Cerebellar nuclear complex (tissue), 1 donor: Measurements from ENCODE around the gene MEST.
"Not testable (repeated sequence)": the region's sequence is repeated elsewhere in the genome, so short reads cannot be mapped to it uniquely, and the experiment has no call there.

Experiments used
- DNase-seq, 2 experiments: peaks; one replicate each; lab custom pipeline; 2025; lab: John Stamatoyannopoulos, UW

The MEST gene, protein sequence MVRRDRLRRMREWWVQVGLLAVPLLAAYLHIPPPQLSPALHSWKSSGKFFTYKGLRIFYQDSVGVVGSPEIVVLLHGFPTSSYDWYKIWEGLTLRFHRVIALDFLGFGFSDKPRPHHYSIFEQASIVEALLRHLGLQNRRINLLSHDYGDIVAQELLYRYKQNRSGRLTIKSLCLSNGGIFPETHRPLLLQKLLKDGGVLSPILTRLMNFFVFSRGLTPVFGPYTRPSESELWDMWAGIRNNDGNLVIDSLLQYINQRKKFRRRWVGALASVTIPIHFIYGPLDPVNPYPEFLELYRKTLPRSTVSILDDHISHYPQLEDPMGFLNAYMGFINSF

GRCh38 chr7:130491841-130492522 is at the start of gene MEST:
Gene MEST (plus strand): TSS chr7:130492085. CDS start chr7:130492314, 229 bp downstream.
- no peak for DNase-seq

DNA sequence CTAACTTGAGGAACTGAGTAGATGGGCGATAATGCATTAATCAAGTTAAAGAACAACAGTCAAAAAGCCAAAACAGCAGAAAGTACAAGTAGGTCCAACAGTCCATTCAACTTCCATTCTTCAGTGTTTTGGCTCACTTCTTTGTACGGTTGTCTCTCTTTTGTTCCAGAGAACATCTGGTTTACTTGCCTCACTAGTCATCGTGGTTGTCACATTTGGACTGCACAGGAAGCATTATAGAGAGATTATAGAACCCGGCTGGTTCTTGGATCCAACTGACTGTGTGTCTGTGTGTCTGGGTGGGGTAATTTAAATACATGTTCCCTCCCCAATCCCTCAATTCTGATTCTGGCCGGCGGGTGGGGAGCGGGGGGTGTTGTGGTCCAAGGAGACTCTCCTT is 49.3 kb upstream of the MEST start:
- no peak for DNase-seq

DNA sequence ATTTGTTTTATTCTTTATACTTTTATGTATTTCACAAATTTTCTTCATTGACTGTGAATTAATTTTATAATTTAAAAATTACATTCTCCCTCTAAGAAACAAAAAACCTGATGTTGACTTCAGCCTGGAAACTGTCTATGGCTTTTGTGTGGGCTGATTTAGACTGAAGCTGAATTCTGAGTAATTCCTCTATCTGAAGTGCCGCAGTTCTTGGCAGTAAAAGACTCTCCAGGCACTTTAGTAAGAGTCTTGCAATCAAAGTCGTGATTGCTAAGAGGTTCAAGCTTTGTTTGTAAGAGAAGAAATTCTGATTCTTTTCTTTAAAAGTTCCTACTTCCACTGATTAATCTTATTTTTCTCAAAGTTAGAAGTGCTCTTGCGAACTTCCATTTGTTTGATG is 47.7 kb upstream of the MEST start:
- DNase-seq = no peak

GRCh38 chr7:130444751-130445407 is 47.0 kb upstream of the MEST start:
- DNase-seq = no peak

DNA sequence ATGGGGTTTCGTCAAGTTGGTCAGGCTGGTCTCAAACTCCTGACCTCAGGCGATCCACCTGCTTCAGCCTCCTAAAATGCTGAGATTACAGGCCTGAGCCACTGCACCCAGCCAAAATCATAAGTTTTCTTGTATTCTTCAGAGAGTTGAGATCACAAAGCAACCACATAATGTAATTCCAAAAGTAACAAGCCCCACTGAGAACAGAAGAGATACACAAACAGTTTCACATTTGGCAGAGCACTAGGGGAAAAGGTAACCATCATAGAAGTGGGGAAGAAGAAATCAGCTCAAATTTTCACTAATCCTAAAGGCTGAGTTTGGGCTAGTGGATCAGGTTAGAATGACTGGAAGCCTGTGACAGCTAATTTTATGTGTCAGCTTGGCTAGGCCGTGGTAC is 45.6 kb upstream of the MEST start:
- DNase-seq = no peak

GRCh38 chr7:130451344-130451743 is 40.5 kb upstream of the MEST start:
- not testable (repeated sequence) for DNase-seq

DNA sequence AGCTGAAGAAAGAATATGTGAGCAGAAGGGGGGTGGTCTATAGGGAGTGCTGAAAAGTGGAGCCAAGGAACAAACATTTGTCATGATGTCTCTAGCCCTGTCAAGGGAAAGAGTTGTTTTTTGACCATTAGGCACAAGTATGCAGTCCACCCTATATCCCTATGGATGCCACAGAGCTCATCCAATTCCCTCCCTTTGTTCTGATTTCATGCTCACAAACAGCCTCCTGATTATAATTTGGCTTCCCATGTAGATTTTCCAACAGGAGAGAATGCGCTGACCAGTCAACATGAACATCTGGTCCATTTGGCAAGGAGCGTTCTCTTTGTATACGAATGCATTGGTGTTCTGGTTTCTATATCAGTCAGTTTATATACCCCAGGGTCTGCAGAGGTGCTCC is 38.9 kb upstream of the MEST start:
- DNase-seq = no peak

DNA sequence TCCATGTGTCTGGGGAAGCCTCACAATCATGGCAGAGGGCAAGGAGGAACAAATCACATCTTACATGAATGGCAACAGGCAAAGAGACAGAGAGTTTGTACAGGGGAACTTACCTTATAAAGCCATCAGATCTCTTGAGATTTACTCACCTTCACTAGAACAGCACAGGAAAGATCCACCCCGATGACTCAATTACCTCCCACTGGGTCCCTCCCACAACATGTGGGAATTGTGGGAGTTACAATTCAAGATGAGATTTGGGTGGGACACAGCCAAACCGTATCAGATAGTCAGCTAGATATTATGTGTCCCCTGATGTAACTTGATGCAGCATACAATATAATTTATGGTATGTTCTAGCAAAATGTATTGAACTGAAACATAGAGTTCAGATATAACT is 36.9 kb upstream of the MEST start:
- no peak for DNase-seq

GRCh38 chr7:130458257-130458656 is 33.6 kb upstream of the MEST start:
- DNase-seq = no peak

GRCh38 chr7:130461272-130461671 is 30.6 kb upstream of the MEST start:
- no peak for DNase-seq

DNA sequence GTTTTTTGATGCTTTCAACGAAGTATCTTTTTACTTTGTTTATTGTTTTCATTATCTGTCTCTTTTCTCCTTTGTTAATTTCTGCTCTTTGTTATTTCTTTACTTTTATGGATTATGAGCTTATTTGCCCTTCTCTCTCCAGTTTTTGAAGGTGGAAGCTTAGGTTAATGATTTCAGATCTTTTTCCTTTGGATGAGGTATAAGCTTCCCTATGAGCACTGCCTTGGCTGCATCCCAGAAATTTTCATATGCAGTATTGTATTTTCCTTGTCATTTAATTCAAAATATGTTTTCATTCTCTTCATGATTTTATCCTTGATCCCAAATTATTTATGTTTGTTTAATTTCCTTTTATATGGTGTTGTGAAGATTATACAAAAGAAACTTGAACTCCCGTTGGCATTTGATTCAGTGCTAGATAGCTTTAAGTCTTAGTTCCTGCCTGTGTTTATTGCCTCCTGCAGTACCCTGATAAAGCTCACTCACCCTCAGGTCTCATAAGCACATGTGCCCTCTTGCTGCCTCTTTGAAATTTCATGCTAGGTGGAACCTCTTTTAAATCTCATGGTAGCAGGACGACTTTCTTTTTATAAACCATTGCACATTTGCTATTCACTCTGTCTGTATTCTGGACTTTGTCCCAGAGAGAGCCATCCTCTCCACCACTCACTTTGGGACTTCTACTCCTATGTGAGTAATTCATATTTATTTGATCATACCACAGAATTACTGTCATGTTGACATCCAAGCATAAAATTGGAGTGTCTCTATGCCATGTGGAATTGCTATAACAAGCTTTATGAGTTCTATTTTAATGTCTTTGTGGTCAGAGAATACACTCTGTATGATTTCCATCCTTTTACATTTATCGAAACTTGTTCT is 28.1 kb upstream of the MEST start:
- no peak for DNase-seq

DNA sequence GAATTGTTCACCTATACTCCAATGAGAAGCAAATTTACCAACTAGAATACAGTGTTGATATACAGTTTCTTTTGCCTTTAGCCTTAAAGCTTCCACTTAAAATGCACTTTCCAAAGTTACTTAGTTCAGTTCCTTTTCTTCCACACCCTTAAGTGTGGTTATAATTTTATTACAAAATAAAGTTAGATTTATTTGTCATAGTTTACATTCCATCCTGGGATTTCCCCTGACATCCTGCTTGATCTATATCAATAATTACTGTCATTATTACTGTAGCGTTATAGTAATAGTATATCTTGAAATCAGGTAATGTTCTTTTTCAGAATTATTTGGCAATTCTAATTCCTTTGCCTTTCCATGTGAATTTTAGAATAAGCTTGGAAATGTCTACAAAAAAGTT is 23.3 kb upstream of the MEST start:
- DNase-seq = no peak

DNA sequence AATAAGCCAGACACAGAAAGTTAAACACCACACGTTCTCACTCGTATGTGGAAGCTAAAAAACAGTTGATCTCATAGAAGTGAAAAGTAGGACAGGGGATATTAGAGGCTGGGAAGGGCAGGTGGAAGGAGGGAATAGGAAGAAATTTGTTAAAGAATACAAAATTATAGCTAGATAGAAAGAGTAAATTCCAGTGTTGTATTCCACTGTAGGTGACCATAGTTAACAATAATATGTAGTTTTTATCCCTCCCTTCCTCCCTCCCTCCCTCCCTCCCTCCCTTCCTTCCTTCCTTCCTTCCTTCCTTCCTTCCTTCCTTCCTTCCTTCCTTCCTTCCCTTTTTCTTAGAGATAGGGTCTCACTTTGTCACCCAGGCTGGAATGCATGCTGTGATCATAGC is 19.9 kb upstream of the MEST start:
- DNase-seq = no peak

- DNase-seq = no peak
Observed at GRCh38 chr7:130473289-130473688, 18.6 kb upstream of the MEST start.

DNA sequence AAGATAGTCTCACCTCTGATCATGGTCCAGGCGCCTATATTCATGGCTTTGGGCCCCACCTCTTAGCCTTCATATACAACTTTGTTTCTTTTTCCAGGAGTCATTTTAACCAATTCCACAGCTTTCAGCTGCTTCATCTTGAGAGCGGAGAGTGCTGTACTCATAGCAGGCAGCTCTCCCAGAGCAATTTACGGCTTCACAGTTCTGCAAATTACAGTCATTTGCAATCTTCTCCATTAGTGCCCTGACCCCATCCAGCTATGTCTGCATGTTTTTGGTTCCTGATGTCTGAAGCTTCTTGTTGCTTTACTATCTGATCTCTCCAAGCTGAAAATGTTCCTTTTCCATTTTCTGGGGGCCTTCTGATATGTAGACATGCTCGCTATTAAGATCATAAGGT is 18.0 kb upstream of the MEST start:
- no peak for DNase-seq

DNA sequence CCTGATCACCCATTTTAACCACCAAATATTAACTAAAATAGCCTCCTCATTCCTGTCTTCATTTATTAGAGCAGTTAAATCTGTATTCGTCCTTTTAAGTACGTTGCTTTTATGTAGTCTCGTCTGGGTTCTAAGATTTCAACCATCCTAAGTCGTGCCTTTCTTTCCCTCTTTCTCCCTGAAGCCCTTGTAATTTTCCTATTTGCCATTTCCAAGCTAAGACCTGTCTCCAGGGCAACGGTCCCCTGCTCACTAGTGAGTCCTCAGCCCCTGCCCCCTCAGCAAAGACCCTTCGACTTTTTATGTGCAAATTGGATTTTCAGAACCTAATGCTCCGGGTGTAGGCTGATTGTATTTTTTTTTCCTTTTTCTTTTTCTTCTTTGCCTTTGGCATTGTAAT is 16.1 kb upstream of the MEST start:
- no peak for DNase-seq

- no peak for DNase-seq
Observed at GRCh38 chr7:130476297-130477150, 15.4 kb upstream of the MEST start.

GRCh38 chr7:130478991-130479390 is 12.9 kb upstream of the MEST start:
- no peak for DNase-seq

DNA sequence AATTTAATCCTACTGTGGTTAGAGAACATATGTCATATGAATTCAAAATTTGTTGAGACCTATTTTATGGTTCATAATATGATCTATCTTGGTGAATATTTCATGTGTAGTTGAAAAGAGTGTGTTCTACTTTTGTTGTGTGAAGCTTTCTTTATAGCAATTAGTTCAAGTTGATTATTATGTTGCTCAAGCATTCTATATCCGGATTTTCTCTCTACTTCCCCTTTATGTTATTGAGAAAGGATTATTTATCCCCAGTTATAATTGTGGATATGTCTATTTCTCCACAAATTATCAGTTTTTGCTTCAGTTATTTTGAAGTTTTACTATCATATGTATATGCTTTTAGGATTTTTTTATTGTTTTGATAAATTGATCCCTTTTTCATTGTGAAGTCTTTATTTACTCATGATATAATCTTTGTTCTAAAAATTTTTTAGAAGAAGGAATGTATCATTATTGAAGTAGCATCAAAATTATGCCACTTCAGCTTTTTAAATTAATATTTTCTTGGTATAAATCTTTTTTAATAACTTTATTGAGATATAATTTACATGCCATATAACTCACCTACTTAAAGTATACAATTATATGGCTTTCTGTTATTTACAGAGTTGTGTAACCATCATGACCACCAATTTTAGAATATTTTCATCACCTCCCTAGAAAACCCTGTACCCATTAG is 12.0 kb upstream of the MEST start:
- no peak for DNase-seq

- no peak for DNase-seq
Observed at GRCh38 chr7:130481898-130482297, 10.0 kb upstream of the MEST start.

DNA sequence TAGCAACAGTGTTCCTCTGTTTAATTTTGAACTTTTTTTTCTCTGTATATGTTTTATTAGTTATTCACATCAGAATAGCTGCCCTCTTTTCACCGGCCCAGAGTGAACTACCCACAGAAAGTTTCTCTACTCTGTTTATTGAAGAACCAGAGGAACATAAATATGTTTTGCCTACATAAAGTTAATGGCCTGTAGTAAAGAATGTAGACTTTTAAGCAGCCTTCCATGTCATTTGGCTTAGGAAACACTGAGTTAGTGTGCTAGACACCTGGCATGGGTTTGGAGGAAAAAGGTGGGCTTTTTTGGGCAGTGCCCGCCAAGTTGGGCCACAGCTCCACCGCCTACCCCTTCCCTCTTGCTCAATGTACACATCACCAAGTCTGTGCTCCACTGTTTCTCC is 8.9 kb upstream of the MEST start:
- DNase-seq = no peak
